Measurements from ENCODE around the gene TK2.

TK2 gene

GRCh38 chr16:66484453-66485213 lies 65.3 kb downstream of the TK2 start:
- no peak for TF ChIP-seq EP300 (IDR thresholded peaks at IDR 0.05; ENCODE audit: borderline replicate concordance)
- TF ChIP-seq USF1 (IDR thresholded peaks at IDR 0.05): no peak
- TF ChIP-seq MAX (IDR thresholded peaks at IDR 0.05): no peak
- no peak for TF ChIP-seq NFIC (IDR thresholded peaks at IDR 0.05)
- TF ChIP-seq EGR1 (IDR thresholded peaks at IDR 0.05): no peak
- TF ChIP-seq REST (IDR thresholded peaks at IDR 0.05; ENCODE audit: low read depth): no peak
- no peak for TF ChIP-seq TCF12 (IDR thresholded peaks at IDR 0.05; ENCODE audit: low read depth)
- no peak for TF ChIP-seq YY1 (IDR thresholded peaks at IDR 0.05; ENCODE audit: low read depth)
- TF ChIP-seq CREB1 (IDR thresholded peaks at IDR 0.05; ENCODE audit: low read depth): no peak
- TF ChIP-seq TAF1 (IDR thresholded peaks at IDR 0.05; ENCODE audit: low read depth): no peak

- TF ChIP-seq EP300 (IDR thresholded peaks at IDR 0.05; ENCODE audit: borderline replicate concordance): no peak
- no peak for TF ChIP-seq REST (IDR thresholded peaks at IDR 0.05; ENCODE audit: low read depth)
- TF ChIP-seq ZBTB7A (IDR thresholded peaks at IDR 0.05; ENCODE audit: low read depth): no peak
- no peak for TF ChIP-seq CEBPB (IDR thresholded peaks at IDR 0.05)
- TF ChIP-seq EGR1 (IDR thresholded peaks at IDR 0.05): no peak
- TF ChIP-seq TEAD4 (IDR thresholded peaks at IDR 0.05): no peak
- TF ChIP-seq RAD21 (IDR thresholded peaks at IDR 0.05; ENCODE audit: low read depth): peak; percentile 96
- no peak for TF ChIP-seq TAF1 (IDR thresholded peaks at IDR 0.05; ENCODE audit: low read depth)
Measured at GRCh38 chr16:66483689-66484452, 66.1 kb downstream of the TK2 start.

- TF ChIP-seq ZBTB7A (IDR thresholded peaks at IDR 0.05; ENCODE audit: low read depth) (no peak), EP300 (IDR thresholded peaks at IDR 0.05; ENCODE audit: borderline replicate concordance) (no peak), TAF1 (IDR thresholded peaks at IDR 0.05; ENCODE audit: low read depth) (no peak), FOXM1 (IDR thresholded peaks at IDR 0.05; ENCODE audit: borderline replicate concordance, low read depth) (no peak), TEAD4 (IDR thresholded peaks at IDR 0.05) (no peak), USF1 (IDR thresholded peaks at IDR 0.05) (no peak), CEBPB (IDR thresholded peaks at IDR 0.05) (no peak), EGR1 (IDR thresholded peaks at IDR 0.05) (no peak), RAD21 (IDR thresholded peaks at IDR 0.05; ENCODE audit: low read depth) (no peak), MAX (IDR thresholded peaks at IDR 0.05) (no peak), CREB1 (IDR thresholded peaks at IDR 0.05; ENCODE audit: low read depth) (no peak), REST (IDR thresholded peaks at IDR 0.05; ENCODE audit: low read depth) (no peak), YY1 (IDR thresholded peaks at IDR 0.05; ENCODE audit: low read depth) (no peak), TCF12 (IDR thresholded peaks at IDR 0.05; ENCODE audit: low read depth) (no peak), NFIC (IDR thresholded peaks at IDR 0.05) (no peak)
Measured at GRCh38 chr16:66481943-66482390, 68.0 kb downstream of the TK2 start.

Data from Ishikawa (cell line).